Chondrocyte (in vitro differentiated cells): ENCODE results near the gene CSPG4. TPM values are rescaled to one million over a fixed set of nuclear protein-coding genes. Genes with fewer than 3 reads are reported as not detected.
A peak's percentile ranks its signal among the peaks of the same experiment; 100 is the strongest.

Experiments used
- DNase-seq: peaks from one replicate; pipeline ENCODE4 v3.0.0; 2021; ENCODE audit warnings: mixed read lengths, low spot score
- H3K27ac Mint-ChIP-seq: one replicate; pipeline ENCODE4 v1.8.0; 2021; ENCODE audit warnings: mild to moderate bottlenecking, moderate library complexity, mixed read lengths; ENCODE audit not compliant: unreplicated experiment
- H3K27me3 Mint-ChIP-seq: 2 replicates; pipeline ENCODE4 v1.8.0; 2021; ENCODE audit warnings: low read depth, mixed read lengths
- H3K36me3 Mint-ChIP-seq: 2 replicates; pipeline ENCODE4 v1.8.0; 2021; ENCODE audit warnings: low read depth, mixed read lengths
- H3K4me1 Mint-ChIP-seq: 2 replicates; pipeline ENCODE4 v1.8.0; 2021; ENCODE audit warnings: low read depth, mild to moderate bottlenecking, mixed read lengths
- H3K4me3 Mint-ChIP-seq: one replicate; pipeline ENCODE4 v1.8.0; 2021; ENCODE audit warnings: mild to moderate bottlenecking, moderate library complexity, mixed read lengths; ENCODE audit not compliant: unreplicated experiment
- H3K9me3 Mint-ChIP-seq: 2 replicates; pipeline ENCODE4 v1.8.0; 2021; ENCODE audit warnings: low read depth, mixed read lengths
- total RNA-seq: library from RNA; stranded (reverse); gene quantifications from 3 replicates; pipeline ENCODE4 v1.2.1, GENCODE V29; 2021
- TF ChIP-seq, protein P1 (sequence below): fragments of 200-600 bp; sonication (generic); IDR thresholded peaks from 2 replicates; pipeline ENCODE4 v1.5.0; 2021; ENCODE audit warnings: antibody characterized with exemption, mild to moderate bottlenecking, moderate library complexity

The CSPG4 gene
- total RNA-seq, 1 donor from 2014 or later = 595 TPM

GRCh38 chr15:75669191-75669878 lies 43.3 kb downstream of the CSPG4 start:
- no peaks in the 10 kb centered on the region for H3K27me3 Mint-ChIP-seq
- H3K4me3 Mint-ChIP-seq = peak overlapping the region; percentile 12
- peak overlapping the region; percentile 92 for H3K27ac Mint-ChIP-seq
- H3K9me3 Mint-ChIP-seq = no peaks in the 10 kb centered on the region
- TF ChIP-seq, protein P1, sequence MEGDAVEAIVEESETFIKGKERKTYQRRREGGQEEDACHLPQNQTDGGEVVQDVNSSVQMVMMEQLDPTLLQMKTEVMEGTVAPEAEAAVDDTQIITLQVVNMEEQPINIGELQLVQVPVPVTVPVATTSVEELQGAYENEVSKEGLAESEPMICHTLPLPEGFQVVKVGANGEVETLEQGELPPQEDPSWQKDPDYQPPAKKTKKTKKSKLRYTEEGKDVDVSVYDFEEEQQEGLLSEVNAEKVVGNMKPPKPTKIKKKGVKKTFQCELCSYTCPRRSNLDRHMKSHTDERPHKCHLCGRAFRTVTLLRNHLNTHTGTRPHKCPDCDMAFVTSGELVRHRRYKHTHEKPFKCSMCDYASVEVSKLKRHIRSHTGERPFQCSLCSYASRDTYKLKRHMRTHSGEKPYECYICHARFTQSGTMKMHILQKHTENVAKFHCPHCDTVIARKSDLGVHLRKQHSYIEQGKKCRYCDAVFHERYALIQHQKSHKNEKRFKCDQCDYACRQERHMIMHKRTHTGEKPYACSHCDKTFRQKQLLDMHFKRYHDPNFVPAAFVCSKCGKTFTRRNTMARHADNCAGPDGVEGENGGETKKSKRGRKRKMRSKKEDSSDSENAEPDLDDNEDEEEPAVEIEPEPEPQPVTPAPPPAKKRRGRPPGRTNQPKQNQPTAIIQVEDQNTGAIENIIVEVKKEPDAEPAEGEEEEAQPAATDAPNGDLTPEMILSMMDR = no peak
- H3K36me3 Mint-ChIP-seq = no peaks in the 10 kb centered on the region
- H3K4me1 Mint-ChIP-seq = peaks cover 84% of the 10 kb centered on the region
- peak; percentile 89 for DNase-seq

- H3K27ac Mint-ChIP-seq = peak overlapping the region; percentile 100
- H3K27me3 Mint-ChIP-seq = no peaks in the 10 kb centered on the region
- H3K4me1 Mint-ChIP-seq = peaks cover 65% of the 10 kb centered on the region
- H3K9me3 Mint-ChIP-seq = no peaks in the 10 kb centered on the region
- peak overlapping the region; percentile 44 for H3K4me3 Mint-ChIP-seq
- peak; percentile 95 for DNase-seq
- TF ChIP-seq, protein P1 = no peak
- H3K36me3 Mint-ChIP-seq = no peaks in the 10 kb centered on the region
Measured at GRCh38 chr15:75666823-75667501, 45.7 kb downstream of the CSPG4 start.

DNA sequence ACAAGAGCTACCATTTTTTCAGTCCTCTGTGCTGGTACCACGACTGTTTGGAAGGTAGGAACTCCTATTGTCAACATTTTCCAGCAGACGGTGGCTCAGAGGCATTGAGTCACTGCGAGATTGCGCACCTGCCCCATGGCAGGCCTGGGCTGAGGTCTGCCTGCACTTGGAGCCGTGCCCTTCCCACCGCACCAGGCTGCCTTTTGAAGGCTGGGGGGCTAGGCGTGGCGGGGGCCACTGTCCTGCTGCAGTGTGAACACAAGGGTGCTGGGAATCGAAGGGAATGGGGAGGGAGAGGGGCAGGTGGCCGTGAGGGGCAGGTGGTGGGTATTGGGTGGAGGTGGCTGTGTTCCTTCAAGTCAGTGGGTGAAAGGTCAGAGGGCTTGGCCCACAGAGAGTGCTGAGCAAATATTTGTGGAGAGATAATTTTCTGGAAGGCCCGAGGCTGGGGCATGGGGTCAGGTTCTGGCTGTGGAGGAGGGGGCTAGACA lies 48.7 kb downstream of the CSPG4 start:
- Mint-ChIP-seq H3K36me3 (peaks cover 6% of the 10 kb centered on the region), H3K4me1 (peaks cover 61% of the 10 kb centered on the region), H3K27ac (no peak overlapping the region), H3K9me3 (no peaks in the 10 kb centered on the region), H3K4me3 (no peak overlapping the region), H3K27me3 (no peaks in the 10 kb centered on the region)
- TF ChIP-seq, protein P1 = no peak
- DNase-seq = no peak

DNA sequence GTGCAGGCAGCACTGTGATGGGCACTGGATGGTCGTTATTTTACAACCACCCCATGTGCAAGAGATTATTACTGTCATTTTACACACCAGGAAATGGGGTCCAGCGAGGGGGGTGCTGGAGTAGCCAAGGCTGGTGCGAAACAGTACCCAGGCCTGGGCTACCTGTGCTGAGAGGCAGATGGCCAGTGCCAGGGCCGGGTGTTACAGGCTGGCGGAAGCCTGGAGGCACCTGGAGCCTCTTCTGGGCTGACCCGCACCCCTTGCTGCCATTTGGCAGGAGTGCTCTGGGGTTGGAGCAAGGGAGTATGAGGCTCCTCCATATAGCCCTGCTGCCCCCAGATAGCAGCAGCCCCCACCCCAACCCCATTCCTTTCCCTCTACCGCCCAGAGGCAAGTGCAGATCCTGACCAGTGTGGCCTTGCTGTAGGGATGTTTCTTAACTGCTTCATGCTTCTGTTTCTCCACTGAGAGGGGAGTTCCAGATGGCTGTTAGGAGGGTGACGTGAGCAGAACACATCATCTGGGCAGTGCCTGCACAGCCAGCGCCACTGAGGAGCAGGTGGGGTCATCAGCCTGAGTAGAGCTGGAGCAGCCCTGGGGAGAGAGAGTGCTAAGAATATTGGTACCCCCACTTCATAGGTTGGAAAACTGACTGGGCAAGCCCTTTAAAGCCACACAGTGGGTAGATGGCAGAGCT lies 49.7 kb downstream of the CSPG4 start:
- TF ChIP-seq, protein P1 = no peak
- Mint-ChIP-seq H3K27ac (peak overlapping the region; percentile 83), H3K27me3 (no peaks in the 10 kb centered on the region), H3K9me3 (no peaks in the 10 kb centered on the region), H3K4me3 (no peak overlapping the region), H3K36me3 (peaks cover 6% of the 10 kb centered on the region), H3K4me1 (peaks cover 55% of the 10 kb centered on the region)
- DNase-seq = no peak

GRCh38 chr15:75661756-75662140 lies 50.9 kb downstream of the CSPG4 start:
- H3K4me3 Mint-ChIP-seq = no peak overlapping the region
- H3K36me3 Mint-ChIP-seq = peaks cover 7% of the 10 kb centered on the region
- no peaks in the 10 kb centered on the region for H3K27me3 Mint-ChIP-seq
- TF ChIP-seq, protein P1 = no peak
- H3K27ac Mint-ChIP-seq = peak overlapping the region; percentile 99
- no peak for DNase-seq
- H3K9me3 Mint-ChIP-seq = no peaks in the 10 kb centered on the region
- peaks cover 43% of the 10 kb centered on the region for H3K4me1 Mint-ChIP-seq
